Neural progenitor cell (in vitro differentiated cells): ENCODE measurements around the gene LMBRD2. TPM values are rescaled to one million over a fixed set of nuclear protein-coding genes. Genes with fewer than 3 reads are reported as not detected.

Source experiments
- DNase-seq: peaks from one replicate; pipeline ENCODE4 v3.0.0-alpha.2; 2016; ENCODE audit warnings: low spot score
- H2AFZ ChIP-seq: fragments of 200-600 bp; sonication (generic); replicated peaks from 2 replicates; pipeline ENCODE4 v1.6.1; 2016; ENCODE audit warnings: antibody characterized with exemption
- H3F3A ChIP-seq: fragments of 200-600 bp; sonication (generic); 2 replicates; pipeline ENCODE4 v1.6.1; 2016; ENCODE audit warnings: antibody characterized with exemption, low read depth
- H3K27ac ChIP-seq: fragments of 200-600 bp; sonication (generic); 2 replicates; pipeline ENCODE4 v1.5.1; 2016; ENCODE audit warnings: mild to moderate bottlenecking
- H3K27me3 ChIP-seq: fragments of 200-600 bp; sonication (generic); 2 replicates; pipeline ENCODE4 v1.6.1; 2016; ENCODE audit warnings: mild to moderate bottlenecking, moderate library complexity
- H3K36me3 ChIP-seq: fragments of 200-600 bp; sonication (generic); 2 replicates; pipeline ENCODE4 v1.5.1; 2016
- H3K4me1 ChIP-seq: fragments of 200-600 bp; sonication (generic); 2 replicates; pipeline ENCODE4 v1.6.1; 2016; ENCODE audit warnings: mixed run types
- H3K4me2 ChIP-seq: fragments of 200-600 bp; sonication (generic); 2 replicates; pipeline ENCODE4 v1.6.1; 2016
- H3K4me3 ChIP-seq: fragments of 200-600 bp; sonication (generic); 2 replicates; pipeline ENCODE4 v1.5.1; 2016
- H3K79me2 ChIP-seq: fragments of 200-600 bp; sonication (generic); 2 replicates; pipeline ENCODE4 v1.6.1; 2016; ENCODE audit warnings: low read depth
- H3K9ac ChIP-seq: fragments of 200-600 bp; sonication (generic); 2 replicates; pipeline ENCODE4 v1.6.1; 2016
- H3K9me3 ChIP-seq: fragments of 200-600 bp; sonication (generic); 2 replicates; pipeline ENCODE4 v1.5.1; 2016; ENCODE audit warnings: low read depth
- H4K20me1 ChIP-seq: fragments of 200-600 bp; sonication (generic); 2 replicates; pipeline ENCODE4 v1.6.1; 2016; ENCODE audit warnings: low read depth
- H3K27ac Mint-ChIP-seq: 3 replicates; pipeline ENCODE4 v1.8.0; 2021; ENCODE audit warnings: mixed read lengths
- H3K27me3 Mint-ChIP-seq: 2 replicates; pipeline ENCODE4 v1.8.0; 2022; ENCODE audit warnings: low read depth, mild to moderate bottlenecking, inconsistent platforms, moderate library complexity, mixed read lengths; ENCODE audit not compliant: insufficient read depth
- H3K36me3 Mint-ChIP-seq: 3 replicates; pipeline ENCODE4 v1.8.0; 2021; ENCODE audit warnings: mixed read lengths
- H3K4me1 Mint-ChIP-seq: 3 replicates; pipeline ENCODE4 v1.8.0; 2021; ENCODE audit warnings: mixed read lengths
- H3K4me3 Mint-ChIP-seq: 3 replicates; pipeline ENCODE4 v1.8.0; 2021; ENCODE audit warnings: mild to moderate bottlenecking, moderate library complexity, mixed read lengths
- H3K9me3 Mint-ChIP-seq: 3 replicates; pipeline ENCODE4 v1.8.0; 2020; ENCODE audit warnings: mixed read lengths
- EZH2 ChIP-seq: fragments of 200-600 bp; sonication (generic); IDR thresholded peaks from 2 replicates; pipeline ENCODE4 v1.6.1; 2017; ENCODE audit warnings: antibody characterized with exemption, mild to moderate bottlenecking, moderate library complexity
- EZH2phosphoT487 ChIP-seq: fragments of 200-600 bp; sonication (generic); IDR thresholded peaks from 2 replicates; pipeline ENCODE4 v1.6.1; 2017; ENCODE audit warnings: antibody characterized with exemption
- total RNA-seq: library from RNA; depleted of rRNA; stranded (reverse); fragments of >200 nt; gene quantifications from 2 replicates; pipeline ENCODE4 v1.2.3, GENCODE V29; 2015; ENCODE audit warnings: low replicate concordance
- TF ChIP-seq, protein P1 (sequence below): fragments of 200-600 bp; sonication (generic); IDR thresholded peaks from 2 replicates; pipeline ENCODE4 v1.5.1; 2017; ENCODE audit warnings: antibody characterized with exemption, mild to moderate bottlenecking

LMBRD2 gene
- total RNA-seq, 1 donor from 2014 or later, result 11.8 TPM

DNA sequence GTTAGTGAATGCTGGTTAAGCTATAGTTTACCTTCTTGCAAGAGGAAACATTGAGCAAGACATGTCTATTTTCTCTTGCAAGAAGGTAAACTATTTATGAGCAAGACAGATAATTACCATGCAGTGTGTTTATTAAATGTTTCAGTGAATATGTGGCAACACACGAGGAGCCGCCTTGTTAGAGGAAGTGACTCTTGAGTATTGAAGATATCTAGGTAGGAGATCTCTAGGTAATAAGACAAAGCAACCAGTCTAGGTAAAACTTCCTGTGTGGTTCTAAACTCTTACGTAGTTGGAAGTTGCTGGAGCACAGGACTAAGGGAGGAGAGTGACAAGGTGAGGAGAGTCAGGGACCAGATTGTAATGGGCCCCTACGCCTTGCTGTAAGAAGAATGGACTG lies 17.1 kb upstream of the LMBRD2 start:
- Histone ChIP-seq H3K4me3 (no peak overlapping the region), H2AFZ (no peak overlapping the region), H3K36me3 (peaks cover 23% of the 10 kb centered on the region), H3K27ac (no peak overlapping the region), H3K27me3 (no peaks in the 10 kb centered on the region), H4K20me1 (peaks cover 5% of the 10 kb centered on the region), H3K4me1 (no peaks in the 10 kb centered on the region), H3K9ac (no peak overlapping the region), H3K9me3 (no peaks in the 10 kb centered on the region), H3K4me2 (no peak overlapping the region), H3K79me2 (peaks cover 27% of the 10 kb centered on the region), H3F3A (no peaks in the 10 kb centered on the region)
- DNase-seq, result no peak
- H3K9me3 Mint-ChIP-seq, result no peaks in the 10 kb centered on the region
- no peaks in the 10 kb centered on the region for H3K4me1 Mint-ChIP-seq
- no peak overlapping the region for H3K27ac Mint-ChIP-seq
- H3K36me3 Mint-ChIP-seq, result peaks cover 24% of the 10 kb centered on the region
- TF ChIP-seq EZH2phosphoT487, result no peak
- no peak for TF ChIP-seq EZH2
- TF ChIP-seq, protein P1, sequence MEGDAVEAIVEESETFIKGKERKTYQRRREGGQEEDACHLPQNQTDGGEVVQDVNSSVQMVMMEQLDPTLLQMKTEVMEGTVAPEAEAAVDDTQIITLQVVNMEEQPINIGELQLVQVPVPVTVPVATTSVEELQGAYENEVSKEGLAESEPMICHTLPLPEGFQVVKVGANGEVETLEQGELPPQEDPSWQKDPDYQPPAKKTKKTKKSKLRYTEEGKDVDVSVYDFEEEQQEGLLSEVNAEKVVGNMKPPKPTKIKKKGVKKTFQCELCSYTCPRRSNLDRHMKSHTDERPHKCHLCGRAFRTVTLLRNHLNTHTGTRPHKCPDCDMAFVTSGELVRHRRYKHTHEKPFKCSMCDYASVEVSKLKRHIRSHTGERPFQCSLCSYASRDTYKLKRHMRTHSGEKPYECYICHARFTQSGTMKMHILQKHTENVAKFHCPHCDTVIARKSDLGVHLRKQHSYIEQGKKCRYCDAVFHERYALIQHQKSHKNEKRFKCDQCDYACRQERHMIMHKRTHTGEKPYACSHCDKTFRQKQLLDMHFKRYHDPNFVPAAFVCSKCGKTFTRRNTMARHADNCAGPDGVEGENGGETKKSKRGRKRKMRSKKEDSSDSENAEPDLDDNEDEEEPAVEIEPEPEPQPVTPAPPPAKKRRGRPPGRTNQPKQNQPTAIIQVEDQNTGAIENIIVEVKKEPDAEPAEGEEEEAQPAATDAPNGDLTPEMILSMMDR, result no peak
- no peak overlapping the region for H3K4me3 Mint-ChIP-seq
- H3K27me3 Mint-ChIP-seq, result no peaks in the 10 kb centered on the region

DNA sequence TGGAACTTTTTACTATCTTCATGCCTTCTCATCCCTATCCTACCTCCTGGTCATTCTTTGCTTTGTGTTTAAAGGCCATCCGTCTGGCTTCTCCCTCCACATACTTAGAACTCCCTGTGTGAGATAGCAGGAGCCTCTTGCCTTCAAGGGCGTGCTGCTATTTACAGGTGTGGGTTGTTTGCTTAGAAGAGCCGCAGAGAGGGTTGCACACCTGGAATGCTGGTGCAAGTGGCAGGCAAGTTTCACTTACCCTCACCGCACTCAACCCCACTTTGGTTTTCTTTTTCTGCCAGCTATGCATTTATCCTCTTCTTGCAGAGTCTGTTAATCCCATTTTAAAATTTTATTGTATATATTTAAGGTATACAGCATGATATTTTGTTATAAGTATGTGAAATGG lies 12.8 kb upstream of the LMBRD2 start:
- Histone ChIP-seq H3K27ac (no peak overlapping the region), H3K79me2 (peaks cover 64% of the 10 kb centered on the region), H4K20me1 (peaks cover 12% of the 10 kb centered on the region), H3K4me2 (no peak overlapping the region), H3F3A (no peaks in the 10 kb centered on the region), H3K4me3 (no peak overlapping the region), H3K9ac (no peak overlapping the region), H3K36me3 (peaks cover 9% of the 10 kb centered on the region), H3K9me3 (no peaks in the 10 kb centered on the region), H3K27me3 (no peaks in the 10 kb centered on the region), H2AFZ (no peak overlapping the region), H3K4me1 (no peaks in the 10 kb centered on the region)
- H3K27me3 Mint-ChIP-seq, result no peaks in the 10 kb centered on the region
- H3K4me3 Mint-ChIP-seq, result no peak overlapping the region
- H3K27ac Mint-ChIP-seq, result no peak overlapping the region
- peaks cover 40% of the 10 kb centered on the region for H3K36me3 Mint-ChIP-seq
- TF ChIP-seq EZH2phosphoT487, result no peak
- TF ChIP-seq EZH2, result no peak
- TF ChIP-seq, protein P1, result no peak
- no peaks in the 10 kb centered on the region for H3K9me3 Mint-ChIP-seq
- no peak for DNase-seq
- no peaks in the 10 kb centered on the region for H3K4me1 Mint-ChIP-seq

DNA sequence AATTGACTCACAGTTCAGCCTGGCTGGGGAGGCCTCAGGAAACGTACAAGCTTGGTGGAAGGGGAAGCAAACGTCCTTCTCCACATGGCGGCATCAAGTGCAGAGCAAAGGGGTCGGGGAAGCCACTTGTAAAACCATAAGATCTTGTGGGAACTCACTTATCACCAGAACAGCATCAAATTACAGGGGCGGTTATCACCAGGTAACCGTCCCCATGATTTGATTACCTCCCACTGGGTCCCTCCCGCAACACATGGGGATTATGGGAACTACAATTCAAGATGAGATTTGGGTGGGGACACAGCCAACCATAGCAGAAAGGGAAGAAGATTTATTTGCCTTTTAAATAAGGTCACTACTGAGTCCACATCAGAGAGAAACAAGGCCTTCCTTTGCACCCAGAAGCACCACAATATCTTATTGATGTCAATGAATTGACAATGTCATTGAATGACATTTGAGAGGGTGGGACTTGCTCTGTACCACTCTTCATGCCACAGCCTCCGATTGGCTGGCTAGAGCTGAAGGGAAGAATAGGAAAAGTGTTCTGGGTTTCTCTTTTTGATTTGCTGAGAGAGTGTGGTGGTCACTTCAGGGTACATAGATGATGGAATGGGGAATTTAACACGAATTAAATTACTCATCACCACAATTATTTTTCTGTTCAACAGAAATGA lies 11.3 kb upstream of the LMBRD2 start:
- Histone ChIP-seq H2AFZ (no peak overlapping the region), H3F3A (no peaks in the 10 kb centered on the region), H4K20me1 (peaks cover 18% of the 10 kb centered on the region), H3K4me3 (no peak overlapping the region), H3K79me2 (peaks cover 79% of the 10 kb centered on the region), H3K9ac (no peak overlapping the region), H3K4me1 (no peaks in the 10 kb centered on the region), H3K9me3 (no peaks in the 10 kb centered on the region), H3K27me3 (no peaks in the 10 kb centered on the region), H3K4me2 (no peak overlapping the region), H3K27ac (no peak overlapping the region), H3K36me3 (peaks cover 9% of the 10 kb centered on the region)
- H3K36me3 Mint-ChIP-seq, result peaks cover 38% of the 10 kb centered on the region
- H3K4me3 Mint-ChIP-seq, result peak overlapping the region; percentile 39
- DNase-seq, result no peak
- H3K4me1 Mint-ChIP-seq, result no peaks in the 10 kb centered on the region
- H3K27me3 Mint-ChIP-seq, result no peaks in the 10 kb centered on the region
- TF ChIP-seq EZH2phosphoT487 (no peak), EZH2 (no peak)
- TF ChIP-seq, protein P1, result no peak
- no peaks in the 10 kb centered on the region for H3K9me3 Mint-ChIP-seq
- no peak overlapping the region for H3K27ac Mint-ChIP-seq
